HEK293 (cell line): ENCODE results near the gene ERMARD.

Experiments
- CTCF ChIP-seq: fragments of 450-650 bp; formaldehyde crosslinking; IDR thresholded peaks from 2 replicates; pipeline ENCODE4 v1.5.1; 2016; ENCODE audit warnings: missing biosample characterization, missing genetic modification characterization
- SALL2 ChIP-seq: fragments of 450-650 bp; formaldehyde crosslinking; IDR thresholded peaks from 2 replicates; pipeline ENCODE4 v1.5.0; 2017; ENCODE audit warnings: missing biosample characterization, mild to moderate bottlenecking, missing genetic modification characterization, borderline replicate concordance
- ZNF274 ChIP-seq, 2 experiments: fragments of 200-500 bp in 1 of 2; fragments of 450-650 bp in 1 of 2; sonication (Bioruptor generic) in 1 of 2; formaldehyde crosslinking in 1 of 2; IDR thresholded peaks; 2 replicates each; pipeline versions ENCODE4 v1.5.1 to v1.6.1; 2014 to 2016; ENCODE audit warnings: borderline replicate concordance in 1 of 2, inconsistent platforms in 1 of 2, low read length in 1 of 2, missing biosample characterization in 1 of 2, missing genetic modification characterization in 1 of 2
- ZNF302 ChIP-seq: fragments of 450-650 bp; formaldehyde crosslinking; IDR thresholded peaks from 2 replicates; pipeline ENCODE4 v1.5.1; 2016; ENCODE audit warnings: missing biosample characterization, missing genetic modification characterization, low read depth
- ZNF311 ChIP-seq: fragments of 450-650 bp; formaldehyde crosslinking; IDR thresholded peaks from 2 replicates; pipeline ENCODE4 v1.5.1; 2017; ENCODE audit warnings: missing biosample characterization, missing genetic modification characterization, borderline replicate concordance
- ZNF362 ChIP-seq: fragments of 450-650 bp; formaldehyde crosslinking; IDR thresholded peaks from 2 replicates; pipeline ENCODE4 v1.5.1; 2016; ENCODE audit warnings: missing biosample characterization, missing genetic modification characterization
- ZNF513 ChIP-seq: fragments of 450-650 bp; IDR thresholded peaks from 2 replicates; pipeline ENCODE4 v1.5.1; 2018; ENCODE audit warnings: missing biosample characterization, missing genetic modification characterization

- TF ChIP-seq SALL2 (no peak), ZNF362 (tag by site-specific recombination) (no peak), CTCF (no peak), ZNF311 (tag by site-specific recombination) (no peak), ZNF302 (tag by site-specific recombination) (no peak), ZNF513 (tag by site-specific recombination) (no peak), ZNF274 (IDR thresholded peaks at IDR 0.05; ENCODE audit: low read length) (no peak), ZNF274 (tag by site-specific recombination; IDR thresholded peaks at IDR 0.05; ENCODE audit: borderline replicate concordance) (no peak)
Measured at GRCh38 chr6:169726049-169726400, 25.4 kb upstream of the ERMARD start.
